Measurements from ENCODE around the gene HTR3B.
"Not testable (repeated sequence)": the region's sequence is repeated elsewhere in the genome, so short reads cannot be mapped to it uniquely, and the experiment has no call there.

The HTR3B gene

GRCh38 chr11:113885897-113886296 lies 18.7 kb upstream of the HTR3B start:
- DNase-seq = no peak

DNA sequence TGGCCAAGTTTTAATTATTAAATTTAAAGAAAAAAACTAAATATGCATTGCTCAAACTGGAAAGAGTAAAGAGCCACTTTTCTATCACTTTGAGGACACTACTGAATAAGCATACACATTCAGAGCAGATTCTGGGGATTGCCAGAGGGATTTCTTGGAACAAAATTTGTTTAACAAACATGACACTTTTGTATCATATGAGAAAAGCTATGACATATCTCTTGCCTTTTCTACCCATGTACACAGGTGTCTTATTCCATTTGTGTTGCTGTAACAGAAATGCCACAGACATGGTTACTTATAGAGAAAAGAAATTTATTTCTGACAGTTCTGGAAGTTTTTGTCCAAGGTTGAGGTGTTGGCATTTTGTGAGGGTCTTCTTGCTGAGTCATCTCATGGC lies 15.7 kb upstream of the HTR3B start:
- DNase-seq = no peak

GRCh38 chr11:113894421-113894996 lies 10.1 kb upstream of the HTR3B start:
- no peak for DNase-seq

DNA sequence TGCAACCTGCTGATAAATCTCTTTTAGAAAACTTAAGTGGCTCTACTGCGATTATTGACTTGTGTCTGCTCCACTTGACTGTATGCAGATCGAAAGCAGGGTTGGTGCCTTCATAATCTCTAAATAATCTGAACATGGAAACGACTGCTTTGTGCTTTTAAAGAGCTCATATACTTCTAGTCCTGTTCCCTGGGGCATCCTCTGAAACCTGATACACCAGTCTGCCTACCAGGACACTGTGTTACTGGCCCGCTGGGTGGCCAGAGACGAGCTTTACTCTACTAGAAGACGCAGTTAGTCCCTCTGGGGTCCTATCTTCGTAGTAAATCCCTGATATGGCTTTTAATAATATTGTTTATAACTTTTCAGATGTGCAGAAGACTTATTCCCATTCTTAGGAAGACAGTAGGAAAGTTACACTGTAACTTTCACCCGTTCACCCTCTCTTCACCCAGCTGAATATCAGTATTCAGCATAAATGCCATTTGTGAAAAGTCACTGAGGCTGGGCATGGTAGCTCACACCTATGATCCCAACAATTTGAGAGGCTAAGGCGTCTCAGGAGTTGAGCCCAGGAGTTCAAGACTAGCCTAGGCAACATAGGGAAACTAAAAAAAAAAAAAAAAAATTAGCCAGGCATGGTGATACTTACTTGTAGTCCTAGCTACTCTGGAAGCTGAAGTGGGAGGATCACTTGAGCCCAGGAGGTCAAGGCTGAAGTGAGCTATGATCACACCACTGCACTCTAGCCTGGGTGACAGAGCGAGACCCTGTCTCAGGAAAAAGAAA lies 9.0 kb upstream of the HTR3B start:
- no peak for DNase-seq

GRCh38 chr11:113896156-113896879 lies 8.3 kb upstream of the HTR3B start:
- peak; percentile 41 to 63 for DNase-seq

DNA sequence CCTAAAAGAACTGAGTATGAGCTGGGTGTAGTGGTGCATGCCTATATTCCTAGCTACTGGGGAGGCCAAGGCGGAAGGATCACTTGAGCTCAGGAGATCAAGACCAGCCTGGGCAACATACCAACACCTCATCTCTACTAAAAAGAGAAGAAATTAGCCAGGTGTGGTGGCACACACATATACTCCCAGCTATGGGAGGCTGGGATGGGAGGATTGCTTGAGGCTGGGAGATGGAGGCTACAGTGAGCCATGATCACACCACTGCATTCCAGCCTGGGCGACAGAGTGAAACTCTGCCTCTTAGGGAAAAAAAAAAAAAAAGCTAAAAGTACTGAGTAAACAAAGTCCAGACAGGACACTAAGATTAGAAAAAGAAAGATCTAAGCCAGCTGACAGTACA lies 3.5 kb upstream of the HTR3B start:
- no peak for DNase-seq

- DNase-seq = peak in 1 of 2 experiments; percentile 43
These were observed 1.4 kb downstream of the HTR3B start for GRCh38 chr11:113906038-113906437.

DNA sequence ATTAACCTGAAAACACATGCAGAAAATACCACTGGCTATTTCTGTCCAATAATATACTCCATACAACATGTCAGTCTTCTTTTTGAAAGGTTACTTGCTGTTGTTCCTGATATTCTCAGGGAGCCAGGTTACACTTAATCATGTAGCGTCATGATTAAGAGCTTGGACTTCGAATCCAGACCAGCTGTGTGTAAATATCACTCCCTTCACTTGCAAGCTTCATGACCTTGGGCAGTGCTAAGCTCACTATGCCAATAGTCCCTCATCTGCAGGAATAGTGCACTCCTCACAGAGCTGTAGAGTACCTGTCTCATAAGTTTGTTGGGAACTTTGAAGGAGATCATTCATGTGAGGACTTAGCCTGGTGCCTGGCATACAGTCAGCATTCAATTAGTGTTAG lies 1.9 kb downstream of the HTR3B start:
- DNase-seq = no peak

DNA sequence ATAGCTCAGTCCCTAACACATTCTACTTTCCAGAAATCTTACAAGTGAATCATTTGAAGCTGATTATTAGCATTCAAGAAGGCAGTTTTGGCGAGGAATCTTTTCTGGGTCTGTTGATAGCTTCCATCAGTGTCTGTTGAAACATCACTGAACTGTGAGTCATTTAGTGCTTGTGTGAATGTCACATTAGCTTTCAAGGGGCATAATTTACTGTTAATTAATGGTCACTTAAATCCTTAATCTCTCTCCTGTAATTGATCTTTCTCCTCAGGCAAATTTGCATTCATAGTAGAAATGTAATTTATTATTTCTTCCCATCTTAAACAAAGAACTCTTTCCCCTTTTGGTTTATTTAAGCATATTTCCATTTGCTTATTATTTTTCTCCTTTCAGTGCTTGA lies 2.6 kb downstream of the HTR3B start:
- DNase-seq = no peak

DNA sequence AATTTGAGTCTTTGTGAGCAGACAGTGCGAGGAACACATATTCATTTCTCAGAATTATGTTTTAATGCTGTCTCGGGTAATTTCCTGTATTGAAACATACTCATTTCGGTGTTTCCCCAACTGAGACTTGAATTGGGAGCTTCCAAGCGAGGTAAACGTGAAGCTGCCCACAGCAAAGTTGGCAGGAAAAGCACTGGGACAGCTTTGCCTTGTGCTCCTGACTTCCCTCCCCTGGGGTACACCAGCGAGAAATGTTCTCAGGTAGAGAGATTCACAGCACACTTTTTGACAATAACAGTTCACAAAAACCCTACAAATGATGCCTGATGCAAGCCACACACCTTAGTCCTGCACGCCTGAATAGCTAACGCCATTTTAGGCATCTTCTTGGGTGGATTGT lies 3.1 kb downstream of the HTR3B start:
- DNase-seq = no peak

GRCh38 chr11:113908098-113908497 lies 3.5 kb downstream of the HTR3B start:
- DNase-seq = peak in 1 of 2 experiments; percentile 36

- DNase-seq = not testable (repeated sequence)
These were observed 6.9 kb downstream of the HTR3B start for GRCh38 chr11:113911491-113911890.

GRCh38 chr11:113923572-113923971 lies 19.0 kb downstream of the HTR3B start:
- DNase-seq = no peak

DNA sequence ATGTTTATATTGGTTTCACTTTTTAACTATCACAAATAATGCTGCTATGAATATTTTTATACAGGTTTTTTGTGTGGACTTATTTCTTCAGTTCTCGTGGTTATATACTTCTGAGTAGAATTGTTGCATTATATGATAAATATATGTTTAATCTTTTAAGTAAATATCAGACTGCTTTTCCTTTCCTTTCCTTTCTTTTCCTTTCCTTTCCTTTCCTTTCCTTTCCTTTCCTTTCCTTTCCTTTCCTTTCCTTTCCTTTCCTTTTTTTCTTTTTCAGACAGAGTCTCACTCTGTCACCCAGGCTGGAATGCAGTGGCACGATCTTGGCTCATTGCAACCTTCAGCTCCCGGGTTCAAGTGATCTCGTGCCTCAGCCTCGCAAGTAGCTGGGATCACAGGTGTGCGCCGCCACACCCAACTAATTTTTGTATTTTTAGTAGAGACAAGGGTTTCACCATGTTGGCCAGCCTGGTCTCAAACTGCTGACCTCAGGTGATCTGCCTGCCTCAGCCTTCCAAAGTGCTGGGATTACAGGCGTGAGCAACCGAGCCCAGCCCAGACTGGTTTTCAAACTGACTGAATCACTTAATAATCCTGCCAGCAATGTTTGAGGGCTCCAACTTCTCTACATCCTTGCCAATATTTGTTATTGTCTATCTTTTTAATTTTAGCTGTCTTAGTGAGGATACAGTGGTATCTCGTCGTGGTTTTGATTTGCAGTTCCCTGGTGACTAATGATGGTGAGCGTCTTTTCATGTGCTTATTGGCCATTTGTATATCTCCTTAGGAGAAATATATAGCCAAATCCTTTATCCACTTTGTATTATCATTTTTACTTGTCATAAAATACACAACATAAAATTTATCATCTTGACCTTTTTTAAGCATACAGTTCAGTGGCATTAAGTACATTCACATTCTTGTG lies 21.9 kb downstream of the HTR3B start:
- no peak for DNase-seq

- no peak for DNase-seq
These were observed 23.7 kb downstream of the HTR3B start for GRCh38 chr11:113928311-113928710.

DNA sequence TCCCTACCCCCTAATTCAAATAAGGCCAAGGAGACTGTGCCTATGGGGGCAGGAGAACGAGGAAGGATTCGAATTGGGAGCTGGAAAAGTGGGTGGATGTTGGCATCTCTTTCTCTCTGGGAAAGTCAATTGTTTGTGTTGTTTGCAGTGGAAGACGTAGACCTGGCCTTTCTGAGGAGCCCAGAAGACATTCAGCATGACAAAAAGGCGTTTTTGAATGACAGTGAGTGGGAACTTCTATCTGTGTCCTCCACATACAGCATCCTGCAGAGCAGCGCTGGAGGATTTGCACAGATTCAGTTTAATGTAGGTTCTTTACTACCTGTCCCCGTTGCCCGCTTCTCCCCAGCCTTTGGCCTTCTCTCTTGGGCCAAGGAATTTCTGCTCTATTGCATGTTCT lies 28.2 kb downstream of the HTR3B start:
- no peak for DNase-seq

DNA sequence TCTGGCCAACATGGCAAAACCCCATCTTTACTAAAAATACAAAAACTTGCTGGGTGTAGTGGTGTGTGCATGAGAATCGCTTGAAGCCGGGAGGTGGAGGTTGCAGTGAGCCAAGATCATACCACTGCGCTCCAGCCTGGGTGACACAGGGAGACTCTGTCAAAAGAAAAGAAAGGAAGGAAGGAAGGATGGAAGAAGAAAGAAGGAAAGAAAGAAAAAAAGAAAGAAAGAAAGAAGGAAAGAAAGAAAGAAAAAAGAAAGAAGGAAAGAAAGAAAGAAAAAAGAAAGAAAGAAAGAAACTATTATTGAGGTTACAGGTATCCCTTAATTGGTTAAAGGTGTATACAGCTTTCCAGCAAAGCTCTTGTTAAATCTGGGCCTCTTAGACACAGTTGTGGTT lies 29.6 kb downstream of the HTR3B start:
- not testable (repeated sequence) for DNase-seq

DNA sequence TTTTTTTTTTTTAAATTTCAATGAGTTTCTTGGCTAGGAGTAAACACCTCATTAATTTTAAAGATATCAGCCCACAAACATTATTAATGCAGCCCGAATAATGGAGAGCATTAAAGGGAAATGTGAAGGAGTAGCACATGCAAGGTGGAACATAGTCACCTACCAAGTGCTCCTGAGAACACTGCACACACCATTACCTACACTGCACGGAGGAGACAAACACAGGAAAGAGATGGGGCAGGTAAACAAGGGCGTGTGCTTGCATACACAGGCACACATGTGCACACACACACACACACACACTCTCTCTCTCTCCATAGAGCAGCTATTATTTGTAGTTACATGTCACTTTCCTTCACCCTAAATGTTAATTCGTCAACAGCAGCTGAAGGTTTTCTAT lies 30.2 kb downstream of the HTR3B start:
- DNase-seq = no peak

GRCh38 chr11:113935858-113936257 lies 31.3 kb downstream of the HTR3B start:
- no peak for DNase-seq

DNA sequence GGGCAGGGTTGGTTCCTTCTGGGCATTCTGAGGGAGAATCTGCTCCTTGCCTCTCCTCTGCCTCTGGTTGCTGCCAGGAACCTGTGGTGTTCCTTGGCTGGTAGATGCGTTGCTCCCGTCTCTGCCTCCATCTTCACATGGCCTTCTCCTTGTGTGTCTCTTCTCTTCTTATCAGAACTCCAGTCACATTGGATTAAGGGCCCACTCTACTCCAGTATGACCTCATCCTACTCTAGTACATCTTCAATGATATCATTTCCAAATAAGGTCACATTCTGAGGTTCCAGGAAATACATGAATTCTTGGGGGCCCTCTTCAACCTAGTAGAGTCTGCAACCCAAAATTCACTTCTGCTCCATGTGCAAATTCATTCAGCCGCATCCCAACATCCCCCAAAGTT lies 33.3 kb downstream of the HTR3B start:
- DNase-seq = no peak

DNA sequence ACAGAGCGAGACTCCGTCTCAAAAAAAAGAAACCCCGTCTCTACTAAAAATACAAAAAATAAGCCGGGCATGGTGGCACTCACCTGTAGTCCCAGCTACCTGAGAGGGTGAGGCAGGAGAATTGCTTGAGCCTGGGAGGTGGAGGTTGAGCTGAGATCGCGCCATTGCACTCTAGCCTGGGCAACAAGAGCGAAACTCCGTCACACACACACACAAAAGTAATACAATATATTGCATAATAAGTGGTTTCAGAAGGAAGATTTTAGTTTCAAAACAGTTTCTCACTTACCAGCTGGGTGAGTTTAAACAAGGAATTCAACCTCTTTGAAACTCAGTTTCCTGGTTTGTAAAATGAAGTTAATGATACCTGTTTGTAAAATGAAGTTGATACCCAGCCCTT lies 37.7 kb downstream of the HTR3B start:
- no peak for DNase-seq

- DNase-seq = not testable (repeated sequence)
These were observed 41.6 kb downstream of the HTR3B start for GRCh38 chr11:113946162-113946561.

DNA sequence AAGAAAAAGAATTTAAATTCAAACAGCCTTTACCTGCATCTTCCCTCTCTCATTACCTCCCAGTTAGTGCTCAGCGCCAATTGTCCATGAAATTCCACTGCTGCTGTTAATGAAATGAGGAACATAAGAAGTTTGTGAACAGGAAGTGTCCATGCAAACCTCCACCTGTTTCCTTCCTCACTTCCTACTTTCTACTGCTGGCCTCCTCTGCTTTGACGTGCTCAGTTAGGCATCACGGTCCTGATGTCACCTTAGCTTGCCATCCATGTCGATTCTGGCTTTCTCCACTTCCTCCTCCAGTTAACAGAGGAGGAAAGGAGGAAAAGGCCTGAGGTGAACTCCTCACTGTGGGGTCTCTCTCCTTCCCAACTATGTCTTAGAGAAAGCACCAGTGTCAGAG lies 43.4 kb downstream of the HTR3B start:
- DNase-seq = no peak

All from NCI-H2081 (cell line).